Brain microvascular endothelial cell (primary cell): ENCODE data around the gene USF1.

ENCODE experiments used
- DNase-seq: peaks from one replicate; pipeline ENCODE4 v3.0.0-alpha.2; 2020
- H3K27ac ChIP-seq: fragments of 250-450 bp; sonication (Bioruptor Pico); 2 replicates; pipeline ENCODE4 v1.5.1; 2020; ENCODE audit warnings: mild to moderate bottlenecking, moderate library complexity
- H3K27me3 ChIP-seq: fragments of 250-450 bp; sonication (Bioruptor Pico); replicated peaks from 2 replicates; pipeline ENCODE4 v1.5.1; 2020; ENCODE audit warnings: mild to moderate bottlenecking
- H3K36me3 ChIP-seq: fragments of 250-450 bp; sonication (Bioruptor Pico); replicated peaks from 2 replicates; pipeline ENCODE4 v1.5.1; 2020; ENCODE audit warnings: mild to moderate bottlenecking
- H3K4me3 ChIP-seq: 2 replicates; pipeline ENCODE4 v1.5.1; 2011; ENCODE audit warnings: low read depth, mild to moderate bottlenecking, control low read depth, low read length, moderate library complexity
- CTCF ChIP-seq: IDR thresholded peaks from 2 replicates; pipeline ENCODE4 v1.5.1; 2011; ENCODE audit warnings: low read depth, mild to moderate bottlenecking, moderate library complexity, low read length, control low read depth, inconsistent platforms; ENCODE audit errors: missing control alignments
- in situ Hi-C: cut with HindIII; loops from 2 replicates; pipeline ENCODE4 v1.10.0; 2017; ENCODE audit warnings: low sequenced_read_pairs, low pct_ligation_motif_present

Gene USF1

GRCh38 chr1:161048949-161049722 lies 3.4 kb upstream of the USF1 start:
- in situ Hi-C loops = loop anchor here (25.0 kb wide), 1 partner anchor 88 kb away; the partner anchor contains the start of gene DEDD
- Histone ChIP-seq H3K27ac (no peak overlapping the region), H3K27me3 (no peaks in the 10 kb centered on the region), H3K36me3 (no peaks in the 10 kb centered on the region), H3K4me3 (no peak overlapping the region)
- no peak for TF ChIP-seq CTCF
- no peak for DNase-seq

- no peak overlapping the region for H3K27ac ChIP-seq
- H3K27me3 ChIP-seq = no peaks in the 10 kb centered on the region
- no peak overlapping the region for H3K4me3 ChIP-seq
- no peaks in the 10 kb centered on the region for H3K36me3 ChIP-seq
- in situ Hi-C loops = loop anchor here (25.0 kb wide), 1 partner anchor 90 kb away; the partner anchor contains the start of gene DEDD
- DNase-seq = no peak
- no peak for TF ChIP-seq CTCF
Measured at GRCh38 chr1:161047436-161048420, 2.0 kb upstream of the USF1 start.

GRCh38 chr1:161046605-161047228 lies 940 bp upstream of the USF1 start:
- H3K36me3 ChIP-seq = peaks cover 9% of the 10 kb centered on the region
- peak overlapping the region; percentile 96 for H3K27ac ChIP-seq
- no peak for TF ChIP-seq CTCF
- in situ Hi-C loops = loop anchor here (25.0 kb wide), 1 partner anchor 91 kb away; the partner anchor contains the start of gene DEDD
- H3K27me3 ChIP-seq = no peaks in the 10 kb centered on the region
- no peak for DNase-seq
- H3K4me3 ChIP-seq = peak overlapping the region; percentile 90

- in situ Hi-C loops = loop anchor here (25.0 kb wide), 1 partner anchor 92 kb away; the partner anchor contains the start of gene DEDD
- peak; percentile 56 for DNase-seq
- no peak for TF ChIP-seq CTCF
- Histone ChIP-seq H3K36me3 (peaks cover 23% of the 10 kb centered on the region), H3K27me3 (no peaks in the 10 kb centered on the region), H3K4me3 (peak overlapping the region; percentile 90), H3K27ac (peak overlapping the region; percentile 96)
Measured at GRCh38 chr1:161044908-161045735, 655 bp downstream of the USF1 start.

- peaks cover 29% of the 10 kb centered on the region for H3K36me3 ChIP-seq
- H3K4me3 ChIP-seq = peak overlapping the region; percentile 90
- H3K27me3 ChIP-seq = no peaks in the 10 kb centered on the region
- TF ChIP-seq CTCF = no peak
- H3K27ac ChIP-seq = peak overlapping the region; percentile 96
- DNase-seq = no peak
- in situ Hi-C loops = loop anchor here (25.0 kb wide), 1 partner anchor 93 kb away; the partner anchor contains the start of gene DEDD
Measured at GRCh38 chr1:161044535-161044907, 1.3 kb downstream of the USF1 start.
